ENCODE results near the gene RIMS4.

RIMS4 gene

DNA sequence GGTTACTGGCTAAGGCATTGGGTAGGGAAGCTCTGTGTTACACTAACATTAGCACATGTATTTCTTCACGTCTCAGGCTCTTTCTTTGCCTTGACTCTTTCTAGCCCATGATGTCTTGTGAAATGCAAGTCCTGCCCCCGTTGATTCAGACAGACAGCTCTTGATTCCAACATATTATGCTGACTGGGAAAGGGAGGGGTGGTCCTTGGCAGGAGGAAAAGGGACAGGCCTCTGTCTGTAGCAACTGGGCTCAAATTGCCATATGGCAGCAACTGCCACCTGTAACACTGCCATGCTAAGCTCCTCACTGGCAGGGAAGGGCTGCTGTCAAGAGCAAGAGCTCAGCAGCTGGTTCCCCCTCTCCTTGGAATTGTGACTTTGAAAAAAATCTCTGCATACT is 70.4 kb downstream of the RIMS4 start:
- no peak for DNase-seq (ENCODE audit: low read depth)

DNA sequence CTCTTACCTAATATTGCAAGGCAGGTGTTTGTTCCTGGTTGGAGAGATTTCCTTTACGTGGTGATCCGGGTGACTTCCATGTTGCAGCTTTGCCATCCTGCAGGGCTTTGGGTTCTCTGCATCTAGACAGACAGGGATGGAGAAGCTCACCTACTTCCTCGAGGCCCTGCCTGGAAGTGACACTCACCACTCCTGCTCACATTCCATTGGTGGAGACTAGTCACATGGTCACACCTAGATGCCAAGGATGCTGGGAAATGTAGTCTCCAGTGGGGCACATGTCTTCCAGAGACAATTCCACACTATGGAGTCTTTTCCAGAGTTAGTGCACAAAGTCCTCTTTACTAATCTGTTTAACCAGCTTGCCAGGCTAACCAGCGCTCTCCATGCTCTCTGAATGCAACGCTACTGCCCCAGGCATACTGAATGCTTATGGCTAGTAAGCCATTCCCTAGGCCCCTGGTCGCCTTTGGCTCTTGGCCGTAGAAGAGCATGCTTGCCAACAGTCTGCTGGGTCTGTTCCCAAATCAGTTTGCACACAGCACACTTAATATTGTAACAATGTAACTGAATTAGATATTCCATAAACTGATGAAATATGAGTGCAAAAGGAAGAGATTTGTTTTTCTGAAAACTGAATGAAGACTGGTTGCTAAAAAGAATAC is 71.4 kb downstream of the RIMS4 start:
- peak; percentile 63 for DNase-seq (ENCODE audit: low read depth)

DNA sequence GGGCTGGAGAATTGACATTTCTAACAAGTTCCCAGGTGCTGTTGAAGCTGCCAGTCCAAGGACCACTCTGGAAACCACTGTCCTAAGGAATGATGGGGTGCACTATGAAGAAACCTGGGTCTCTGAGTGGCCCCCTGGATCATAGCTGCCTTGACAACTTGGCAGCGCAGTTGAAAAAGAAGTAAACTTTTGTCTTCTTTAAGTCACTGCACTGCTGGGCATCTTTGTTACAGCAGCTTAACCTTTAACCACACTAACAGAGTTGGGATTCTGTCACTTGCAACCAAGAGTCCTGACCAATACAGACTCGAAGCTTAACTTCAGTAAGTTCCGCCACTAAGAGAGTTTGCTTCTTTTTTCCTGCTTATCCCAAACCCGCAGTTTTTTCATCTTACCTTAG is 73.2 kb downstream of the RIMS4 start:
- no peak for DNase-seq (ENCODE audit: low read depth)

DNA sequence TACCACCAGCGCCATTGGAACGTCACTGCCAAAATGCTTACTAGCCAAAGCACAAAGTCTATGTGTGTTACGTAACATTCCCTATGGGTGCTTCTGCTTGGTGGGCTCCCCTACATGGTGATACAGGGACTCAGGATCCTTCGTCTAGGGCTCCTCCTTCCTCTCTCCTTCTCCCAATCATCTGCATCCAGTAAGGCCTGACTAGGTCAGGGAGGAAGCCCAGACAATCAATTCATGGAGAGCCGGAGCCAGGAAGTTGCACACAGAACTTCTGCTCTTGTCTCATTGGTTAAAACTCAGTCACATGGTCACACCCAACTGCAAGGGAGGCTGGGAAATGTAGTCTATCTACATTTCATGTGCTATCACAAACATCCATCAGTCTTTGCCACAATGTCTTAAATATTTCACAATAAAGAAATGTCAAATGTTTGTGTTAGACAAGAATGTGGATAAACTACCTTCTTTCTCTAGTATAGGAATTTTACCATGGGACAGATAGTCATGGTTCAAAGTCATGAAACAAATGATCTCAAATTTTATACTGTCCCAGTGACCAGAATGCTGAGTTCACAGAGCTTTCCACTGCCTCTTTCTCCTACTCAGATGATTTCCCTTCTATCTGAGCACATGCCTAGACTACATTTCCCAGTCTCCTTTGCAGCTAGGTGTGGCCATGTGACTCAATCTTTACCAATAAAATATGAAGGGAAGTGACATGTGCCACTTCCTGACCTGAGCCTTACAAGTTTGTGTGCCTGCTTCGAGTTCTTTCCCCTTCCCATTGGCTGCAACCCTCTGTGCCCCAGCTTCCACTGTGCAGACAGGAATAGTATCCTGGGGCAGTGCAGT is 74.0 kb downstream of the RIMS4 start:
- DNase-seq (ENCODE audit: low read depth) = peak; percentile 83

DNA sequence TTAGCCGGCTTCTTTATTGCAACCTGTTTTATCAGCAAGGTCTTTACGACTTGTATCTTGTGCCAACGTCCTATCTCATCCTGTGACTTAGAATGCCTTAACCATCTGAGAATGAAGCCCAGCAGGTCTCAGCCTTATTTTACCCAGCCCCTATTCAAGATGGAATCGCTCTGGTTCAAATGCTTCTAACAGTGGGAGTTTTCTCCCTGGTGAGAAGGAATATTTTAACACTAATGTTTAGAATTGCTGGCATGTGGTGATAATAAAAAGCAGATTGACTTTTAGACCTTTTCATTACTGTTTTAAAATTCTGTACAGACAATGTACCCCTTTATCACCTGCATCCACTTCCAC is 74.6 kb downstream of the RIMS4 start:
- no peak for DNase-seq (ENCODE audit: low read depth)

DNA sequence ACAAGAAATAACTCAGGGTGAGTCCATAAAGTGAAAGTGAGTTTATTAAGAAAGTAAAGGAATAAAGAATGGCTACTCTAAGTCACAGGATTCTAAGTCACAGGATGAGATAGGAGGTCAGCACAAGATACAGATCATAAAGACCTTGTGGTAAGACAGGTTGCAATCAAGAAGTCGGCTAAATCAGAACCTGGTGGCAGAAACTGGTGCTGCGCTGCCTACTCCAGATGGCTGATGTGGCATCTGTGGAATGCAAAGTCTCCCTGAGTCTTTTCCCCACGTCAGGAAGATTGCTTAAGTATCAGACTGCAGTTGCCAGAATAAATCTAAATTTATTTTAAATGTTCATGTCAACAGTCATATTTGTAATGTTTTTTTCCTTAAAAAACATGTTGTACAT is 75.4 kb downstream of the RIMS4 start:
- DNase-seq (ENCODE audit: low read depth) = peak; percentile 89

DNA sequence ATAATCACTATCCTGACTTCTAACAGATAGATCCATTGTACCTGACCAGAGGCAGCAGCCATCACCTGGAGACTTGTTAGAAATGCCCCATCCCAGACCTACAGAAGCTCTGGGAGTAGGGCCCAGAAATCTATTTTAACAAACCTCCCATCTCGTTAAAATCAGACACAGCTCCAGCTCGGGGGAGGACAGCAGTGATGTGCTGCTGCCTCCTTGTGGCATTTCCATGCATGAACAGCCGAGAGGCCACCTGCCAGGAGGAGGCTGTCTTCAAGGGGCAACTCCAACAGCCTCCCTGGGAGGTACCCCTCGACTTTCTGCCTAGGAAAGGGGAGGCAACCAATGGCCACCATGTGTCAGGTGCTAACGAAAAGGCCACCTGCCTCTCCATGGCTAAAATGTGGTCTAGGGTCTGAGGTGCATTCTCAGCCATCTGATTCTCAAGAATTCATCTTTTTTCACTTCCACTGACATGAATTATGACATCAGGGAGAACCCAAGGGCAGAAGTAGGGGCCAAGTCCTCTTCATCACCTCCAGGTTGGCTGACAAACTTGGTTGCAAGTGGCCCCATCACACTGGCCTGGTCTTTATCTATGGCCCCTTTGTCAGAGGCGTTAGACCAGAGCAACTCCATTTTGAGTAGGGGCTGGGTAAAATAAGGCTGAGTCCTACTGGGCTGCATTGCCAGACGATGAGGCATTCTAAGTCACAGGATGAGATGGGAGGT is 76.8 kb downstream of the RIMS4 start:
- DNase-seq (ENCODE audit: low read depth) = peak; percentile 69

DNA sequence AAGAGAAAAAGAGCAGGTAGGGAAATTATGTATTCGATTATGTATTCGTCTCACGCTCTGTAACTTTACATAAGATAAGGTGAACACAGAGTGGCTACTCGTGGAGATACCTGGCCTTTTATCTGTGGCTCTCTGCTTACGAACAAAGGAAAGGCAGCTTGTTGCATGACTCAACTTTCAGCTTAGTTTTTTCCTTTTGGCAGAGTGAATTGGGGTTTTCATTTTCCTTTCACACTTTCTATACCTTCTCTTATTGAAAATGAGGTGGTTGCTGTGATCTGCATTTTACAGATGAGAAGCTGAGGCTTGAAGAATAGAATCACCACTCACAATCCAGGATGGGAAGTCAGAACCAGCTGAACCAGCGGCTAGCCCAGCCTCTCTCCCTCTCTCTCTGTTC is 78.0 kb downstream of the RIMS4 start:
- no peak for DNase-seq (ENCODE audit: low read depth)

- no peak for DNase-seq (ENCODE audit: low read depth)
Measured at GRCh38 chr20:44731657-44732056, 78.7 kb downstream of the RIMS4 start.

GRCh38 chr20:44730441-44730840 is 79.9 kb downstream of the RIMS4 start:
- DNase-seq (ENCODE audit: low read depth) = peak; percentile 92

DNA sequence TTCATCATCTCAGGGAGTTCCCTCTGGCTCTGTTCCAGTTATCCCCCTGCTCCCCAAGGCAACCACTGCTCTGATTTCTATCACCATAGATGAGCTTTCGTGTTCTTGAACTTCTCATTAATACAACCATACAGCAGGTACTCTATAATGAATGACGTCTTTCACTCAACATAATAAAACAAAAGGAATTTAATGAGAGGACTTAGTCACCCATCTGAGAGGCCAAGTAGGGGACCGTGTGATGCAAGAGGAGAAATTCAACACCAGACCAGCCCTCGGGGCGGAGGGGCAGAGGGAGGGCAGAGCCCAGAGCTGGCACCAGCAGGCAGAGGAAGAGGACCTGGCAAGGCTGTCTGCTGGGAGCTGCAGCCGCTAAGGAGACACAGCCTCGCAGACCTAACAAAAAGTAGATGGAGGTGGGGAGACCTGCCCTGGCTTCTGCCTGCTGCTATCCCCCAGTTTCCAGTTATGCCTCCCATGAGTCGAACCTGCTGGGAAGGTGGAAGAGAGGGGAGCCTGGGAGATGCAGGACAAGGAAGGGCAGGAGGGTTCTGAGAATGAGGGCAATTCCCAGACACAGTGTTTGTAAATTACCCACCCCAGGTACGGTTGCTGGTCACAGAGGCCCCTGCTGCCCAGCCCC is 81.4 kb downstream of the RIMS4 start:
- DNase-seq (ENCODE audit: low read depth) = peak; percentile 94

DNA sequence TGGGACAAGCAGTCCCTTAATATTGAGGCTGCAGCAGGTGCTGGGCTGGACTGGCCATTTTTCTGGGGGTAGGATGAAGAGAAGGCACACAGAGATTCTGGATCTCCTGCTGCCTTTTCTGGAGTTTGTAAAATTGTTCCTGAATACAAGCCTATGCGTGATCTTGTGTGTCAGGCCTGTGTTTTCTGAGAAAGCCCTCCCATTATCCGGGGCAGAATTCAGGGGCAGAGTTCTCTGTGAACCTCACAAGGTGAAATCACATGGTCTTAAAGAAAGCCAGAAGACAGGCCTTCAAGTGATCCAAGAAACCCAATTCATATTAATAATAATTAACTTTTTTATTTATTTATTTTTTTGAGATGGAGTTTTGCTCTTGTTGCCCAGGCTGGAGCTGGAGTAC is 82.7 kb downstream of the RIMS4 start:
- DNase-seq (ENCODE audit: low read depth) = no peak

DNA sequence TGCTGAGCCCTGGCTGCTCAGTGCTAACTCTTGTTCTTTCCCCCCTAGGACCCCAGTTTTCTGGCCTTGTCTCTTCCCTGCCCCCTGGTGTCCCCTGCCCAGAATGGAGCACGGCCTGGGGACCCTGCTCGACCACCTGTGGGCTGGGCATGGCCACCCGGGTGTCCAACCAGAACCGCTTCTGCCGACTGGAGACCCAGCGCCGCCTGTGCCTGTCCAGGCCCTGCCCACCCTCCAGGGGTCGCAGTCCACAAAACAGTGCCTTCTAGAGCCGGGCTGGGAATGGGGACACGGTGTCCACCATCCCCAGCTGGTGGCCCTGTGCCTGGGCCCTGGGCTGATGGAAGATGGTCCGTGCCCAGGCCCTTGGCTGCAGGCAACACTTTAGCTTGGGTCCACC is 83.3 kb downstream of the RIMS4 start:
- no peak for DNase-seq (ENCODE audit: low read depth)

GRCh38 chr20:44725837-44726236 is 84.5 kb downstream of the RIMS4 start:
- DNase-seq (ENCODE audit: low read depth) = no peak

GRCh38 chr20:44724423-44725091 is 85.8 kb downstream of the RIMS4 start:
- no peak for DNase-seq (ENCODE audit: low read depth)

GRCh38 chr20:44723798-44724362 is 86.5 kb downstream of the RIMS4 start:
- no peak for DNase-seq (ENCODE audit: low read depth)

DNA sequence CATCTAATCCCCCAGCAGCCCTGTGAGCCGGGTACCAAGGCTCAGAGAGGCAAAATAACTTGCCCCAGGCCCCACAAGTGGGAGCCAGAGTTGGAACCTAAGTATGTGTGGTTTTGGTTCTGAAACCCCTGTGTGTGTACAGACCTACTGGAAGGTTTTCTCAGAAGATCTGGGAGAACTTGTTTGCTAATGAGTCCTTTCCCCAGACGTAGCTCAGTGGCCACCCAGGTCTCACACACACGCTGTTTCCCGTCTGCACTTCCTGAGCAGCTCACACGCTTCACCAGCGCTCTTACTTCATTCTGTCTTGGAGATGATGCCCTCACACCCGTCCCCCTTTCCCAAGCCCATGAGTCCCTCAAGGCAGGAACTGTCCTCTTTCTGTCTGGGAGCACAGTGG is 87.0 kb downstream of the RIMS4 start:
- DNase-seq (ENCODE audit: low read depth) = no peak

DNA sequence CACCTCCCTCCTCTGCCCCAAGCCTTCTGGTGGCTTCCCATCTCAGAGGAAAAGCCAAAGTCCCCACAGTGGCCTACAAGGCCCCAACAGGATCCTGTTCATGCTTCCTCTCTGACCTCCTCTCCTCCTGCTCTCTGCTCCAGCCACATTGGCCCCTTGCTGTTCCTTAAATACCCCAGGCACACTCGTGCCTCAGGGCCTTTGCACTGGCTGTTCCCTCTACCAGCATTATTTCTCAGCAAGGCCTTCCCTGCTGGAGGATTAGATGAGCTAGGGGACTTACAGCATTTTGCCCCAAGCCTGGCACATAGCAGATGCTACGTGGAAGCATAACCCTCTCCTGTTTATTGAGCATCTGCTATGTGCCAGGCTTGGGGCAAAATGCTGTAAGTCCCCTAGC is 87.4 kb downstream of the RIMS4 start:
- DNase-seq (ENCODE audit: low read depth) = no peak

DNA sequence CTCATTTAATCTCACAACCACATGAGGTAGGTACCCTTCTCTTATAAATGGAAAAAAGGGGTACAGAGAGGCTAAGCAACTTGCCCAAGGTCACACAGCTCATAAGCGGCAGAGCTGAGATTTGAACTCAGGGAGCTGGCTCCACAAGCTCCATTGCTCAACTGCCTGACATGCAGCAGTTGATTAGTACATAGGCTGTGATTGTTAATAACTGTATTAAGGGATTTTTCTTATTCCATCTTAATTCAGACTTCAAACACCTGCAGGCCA is 88.6 kb downstream of the RIMS4 start:
- DNase-seq (ENCODE audit: low read depth) = no peak

GRCh38 chr20:44720997-44721784 is 89.2 kb downstream of the RIMS4 start:
- DNase-seq (ENCODE audit: low read depth) = peak; percentile 89

DNA sequence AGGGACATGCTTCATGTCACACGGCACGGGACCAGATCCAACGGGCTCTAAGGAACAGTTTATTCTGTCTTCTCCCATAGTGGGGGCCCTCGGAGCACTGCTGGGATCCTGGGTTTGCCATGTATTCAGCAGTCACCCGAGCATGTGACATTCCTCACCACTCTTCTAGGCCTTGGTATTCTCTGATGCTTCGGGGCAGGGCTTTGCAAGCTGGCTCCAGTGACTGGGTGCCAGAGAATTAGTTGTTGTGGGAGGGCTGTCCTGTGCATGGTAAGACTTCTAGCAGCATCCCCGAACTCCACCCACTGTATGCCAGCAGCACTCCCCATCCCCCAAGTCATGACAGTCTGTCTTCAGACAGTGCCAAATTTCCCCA is 89.7 kb downstream of the RIMS4 start:
- DNase-seq (ENCODE audit: low read depth) = peak; percentile 88

All from fibroblast of gingiva (primary cell).